A673 (cell line): ENCODE measurements around the gene DLX2.

Experiments used
- CTCF ChIP-seq: fragments of 300-800, 200-600 bp; sonication (generic); conservative IDR thresholded peaks from 2 replicates; pipeline ENCODE4 v1.5.1; 2017; ENCODE audit warnings: low read depth, mild to moderate bottlenecking, antibody characterized with exemption, low read length, moderate library complexity, mixed read lengths
- EZH2 ChIP-seq: fragments of 200-600 bp; sonication (generic); IDR thresholded peaks from 2 replicates; pipeline ENCODE4 v1.6.1; 2017; ENCODE audit warnings: borderline replicate concordance, low read depth, mild to moderate bottlenecking, mixed read lengths, antibody characterized with exemption, low read length; ENCODE audit not compliant: poor library complexity, severe bottlenecking

GRCh38 chr2:172100935-172101820, 1.5 kb downstream of the DLX2 start:
- TF ChIP-seq CTCF (peak; percentile 17; the same call in 1 of the 2 replicates), EZH2 (no peak)
